GM13977 (cell line): ENCODE measurements around the gene CDK9.

Experiments used
- DNase-seq: peaks from one replicate; pipeline ENCODE4 v3.0.0; 2012; ENCODE audit warnings: low spot score
- CTCF ChIP-seq: IDR thresholded peaks from 2 replicates; pipeline ENCODE4 v1.5.1; 2012; ENCODE audit warnings: mild to moderate bottlenecking, control low read depth; ENCODE audit not compliant: insufficient read depth; ENCODE audit errors: extremely low read depth, missing control alignments
- in situ Hi-C: fragments of 300-500 bp; cut with MboI; formaldehyde crosslinking; loops from one replicate; pipeline ENCODE4 v1.12.0; 2022; ENCODE audit warnings: low sequenced_read_pairs, low pct_unique_long_range_greater_than_20kb, mixed read lengths, inconsistent platforms; ENCODE audit not compliant: unreplicated experiment

CDK9 gene

GRCh38 chr9:127815512-127816361, 29.9 kb downstream of the CDK9 start:
- in situ Hi-C loops: no loop called here

GRCh38 chr9:127816362-127816725, 30.5 kb downstream of the CDK9 start:
- no peak for DNase-seq
- no peak for TF ChIP-seq CTCF
- in situ Hi-C loops: no loop called here

More at GRCh38 chr9:127815512-127816361, 29.9 kb downstream of the CDK9 start:
- TF ChIP-seq CTCF: no peak
- no peak for DNase-seq

- DNase-seq: no peak
- no peak for TF ChIP-seq CTCF
- in situ Hi-C loops: no loop called here
Measured at GRCh38 chr9:127816728-127817127, 30.9 kb downstream of the CDK9 start.

- in situ Hi-C loops: no loop called here
- DNase-seq: no peak
- no peak for TF ChIP-seq CTCF
Measured at GRCh38 chr9:127817881-127818434, 32.1 kb downstream of the CDK9 start.

- DNase-seq: no peak
- in situ Hi-C loops: no loop called here
- TF ChIP-seq CTCF: no peak
Measured at GRCh38 chr9:127818574-127818973, 32.7 kb downstream of the CDK9 start.

GRCh38 chr9:127822108-127822507, 36.3 kb downstream of the CDK9 start:
- no peak for DNase-seq
- in situ Hi-C loops: no loop called here
- TF ChIP-seq CTCF: no peak
